Spleen (tissue), 7 donors: ENCODE measurements around the gene TET2.

ENCODE experiments used
- CTCF ChIP-seq, 11 experiments: fragments of 200-600 bp in 7 of 11; fragments of 450-650 bp in 4 of 11; sonication (generic) in 4 of 11; IDR thresholded peaks in 8 of 11; conservative IDR thresholded peaks in 3 of 11; 1 replicate in 7 of 11; 2 replicates in 4 of 11; pipeline versions ENCODE4 v1.4.0 to v1.8.0; 2016 to 2021; ENCODE audit warnings: antibody characterized with exemption in 11 of 11, inconsistent platforms in 4 of 11, mild to moderate bottlenecking in 1 of 11
- POLR2A ChIP-seq, 3 donors: fragments of 450-650 bp; IDR thresholded peaks; one replicate each; pipeline ENCODE4 v1.5.1; 2017; ENCODE audit warnings: antibody characterized with exemption in 3 of 3, mild to moderate bottlenecking in 1 of 3
- donor health status: DM: no; HTN: no; CAD: no; lungs with moderate emphysema.
- donor health status: DM: no; HTN: no; CAD: no.
- donor health status: DM: no; HTN: no; CAD: no.

- TF ChIP-seq CTCF (IDR thresholded peaks at IDR 0.05 in 8 of 11, conservative IDR thresholded peaks at IDR 0.05 in 3 of 11) (no peak), POLR2A (IDR thresholded peaks at IDR 0.05) (no peak)
Observed at GRCh38 chr4:105210916-105211315, 64.2 kb downstream of the TET2 start.
